SK-N-SH treated with all-trans-retinoic acid at 6 μM for 48 hours (cell line): Measurements from ENCODE around the gene GRM7.

Source experiments
- ATAC-seq: fragments of 200-7000 bp; cut with Tn5 transposase; 3 replicates; pipeline ENCODE4 v1.9.1; 2020; ENCODE audit warnings: mild to moderate bottlenecking, moderate library complexity
- ARNTL ChIP-seq: fragments of 450-650 bp; formaldehyde crosslinking; IDR thresholded peaks from 2 replicates; pipeline ENCODE4 v1.5.0; 2020; ENCODE audit warnings: low read depth, mild to moderate bottlenecking, moderate library complexity, borderline replicate concordance
- BACH2 ChIP-seq: fragments of 250-450 bp; sonication (Bioruptor Pico); IDR thresholded peaks from 2 replicates; pipeline ENCODE4 v1.9.0; 2021; ENCODE audit warnings: mild to moderate bottlenecking, borderline replicate concordance
- CSDC2 ChIP-seq: fragments of 250-450 bp; sonication (Bioruptor Pico); IDR thresholded peaks from 2 replicates; pipeline ENCODE4 v1.5.0; 2020; ENCODE audit warnings: mild to moderate bottlenecking, moderate library complexity
- ESRRG ChIP-seq: fragments of 250-450 bp; sonication (Bioruptor Pico); IDR thresholded peaks from 2 replicates; pipeline ENCODE4 v1.6.1; 2021; ENCODE audit warnings: mild to moderate bottlenecking
- GLIS3 ChIP-seq: fragments of 250-450 bp; sonication (Bioruptor Pico); IDR thresholded peaks from 2 replicates; pipeline ENCODE4 v1.5.0; 2020; ENCODE audit warnings: mild to moderate bottlenecking, moderate library complexity
- ISL1 ChIP-seq: fragments of 250-450 bp; sonication (Bioruptor Pico); IDR thresholded peaks from 2 replicates; pipeline ENCODE4 v2.1.2; 2022; ENCODE audit warnings: mild to moderate bottlenecking, moderate library complexity
- OSR1 ChIP-seq: fragments of 250-450 bp; sonication (Bioruptor Pico); IDR thresholded peaks from 2 replicates; pipeline ENCODE4 v1.8.0; 2022; ENCODE audit warnings: moderate library complexity, mild to moderate bottlenecking, inconsistent platforms
- PPARA ChIP-seq: fragments of 250-450 bp; sonication (Bioruptor Pico); IDR thresholded peaks from 2 replicates; pipeline ENCODE4 v1.5.0; 2020; ENCODE audit warnings: mild to moderate bottlenecking, borderline replicate concordance
- RARB ChIP-seq: fragments of 250-450 bp; sonication (Bioruptor Pico); IDR thresholded peaks from 2 replicates; pipeline ENCODE4 v1.8.0; 2021; ENCODE audit warnings: mild to moderate bottlenecking, moderate library complexity
- SNAI2 ChIP-seq: fragments of 250-450 bp; sonication (Bioruptor Pico); IDR thresholded peaks from 2 replicates; pipeline ENCODE4 v1.5.0; 2020; ENCODE audit warnings: mild to moderate bottlenecking, moderate library complexity
- TCF4 ChIP-seq: fragments of 250-450 bp; sonication (Bioruptor Pico); IDR thresholded peaks from 2 replicates; pipeline ENCODE4 v1.8.0; 2021; ENCODE audit warnings: mild to moderate bottlenecking, moderate library complexity, borderline replicate concordance
- ZC3H10 ChIP-seq: fragments of 250-450 bp; sonication (Bioruptor Pico); IDR thresholded peaks from 2 replicates; pipeline ENCODE4 v1.5.1; 2021; ENCODE audit warnings: mild to moderate bottlenecking, moderate library complexity
- ZFP3 ChIP-seq: fragments of 250-450 bp; sonication (Bioruptor Pico); IDR thresholded peaks from 2 replicates; pipeline ENCODE4 v1.5.0; 2020; ENCODE audit warnings: mild to moderate bottlenecking, moderate library complexity
- ZFP30 ChIP-seq: fragments of 450-650 bp; formaldehyde crosslinking; IDR thresholded peaks from 2 replicates; pipeline ENCODE4 v1.5.0; 2022; ENCODE audit warnings: mild to moderate bottlenecking, moderate library complexity
- ZNF565 ChIP-seq: fragments of 450-650 bp; formaldehyde crosslinking; conservative IDR thresholded peaks from 2 replicates; pipeline ENCODE4 v1.5.0; 2020; ENCODE audit warnings: low read depth, mild to moderate bottlenecking, moderate library complexity
- ZNF70 ChIP-seq: fragments of 450-650 bp; formaldehyde crosslinking; IDR thresholded peaks from 2 replicates; pipeline ENCODE4 v1.5.0; 2020; ENCODE audit warnings: mild to moderate bottlenecking, moderate library complexity
- ZNF8 ChIP-seq: fragments of 450-650 bp; formaldehyde crosslinking; IDR thresholded peaks from 2 replicates; pipeline ENCODE4 v1.5.0; 2020; ENCODE audit warnings: mild to moderate bottlenecking, moderate library complexity
- TF ChIP-seq, protein P1 (sequence below): fragments of 250-450 bp; sonication (Bioruptor Pico); IDR thresholded peaks from 2 replicates; pipeline ENCODE4 v1.5.0; 2020; ENCODE audit warnings: mild to moderate bottlenecking, moderate library complexity
- TF ChIP-seq, protein P2 (sequence below): fragments of 250-450 bp; sonication (Bioruptor Pico); IDR thresholded peaks from 2 replicates; pipeline ENCODE4 v1.8.0; 2021; ENCODE audit warnings: low read depth, mild to moderate bottlenecking, moderate library complexity, borderline replicate concordance
- TF ChIP-seq, protein P3 (sequence below): fragments of 250-450 bp; sonication (Bioruptor Pico); IDR thresholded peaks from 2 replicates; pipeline ENCODE4 v1.5.1; 2020; ENCODE audit warnings: low read depth, mild to moderate bottlenecking, moderate library complexity

The GRM7 gene

DNA sequence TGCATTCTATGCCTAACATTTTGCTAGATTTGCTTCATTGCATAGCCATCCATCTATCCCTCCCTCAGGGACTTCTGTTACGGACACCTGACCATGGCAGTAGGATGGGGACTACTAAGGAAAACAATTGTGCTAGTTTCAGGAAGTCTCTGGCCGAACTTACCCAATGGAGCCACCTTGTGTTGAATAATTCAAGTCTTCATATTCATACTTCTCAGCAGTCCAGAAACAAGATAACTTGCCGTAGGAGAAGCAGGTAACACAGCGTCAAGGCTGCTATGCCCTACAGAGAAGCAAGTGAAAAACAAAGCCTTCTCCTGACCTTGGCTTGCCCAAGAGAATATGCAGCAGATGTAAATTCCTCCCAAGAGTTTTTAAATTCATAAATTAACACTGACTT, 685.3 kb downstream of the GRM7 start:
- no peak for ATAC-seq
- TF ChIP-seq ZNF8 (no peak), ZFP30 (CRISPR knock-in tag) (no peak), SNAI2 (CRISPR knock-in tag) (no peak), CSDC2 (CRISPR knock-in tag) (no peak), GLIS3 (CRISPR knock-in tag) (no peak), ARNTL (CRISPR knock-in tag) (no peak), ESRRG (CRISPR knock-in tag) (no peak), TCF4 (no peak), PPARA (CRISPR knock-in tag) (no peak), ZNF565 (CRISPR knock-in tag) (no peak), OSR1 (CRISPR knock-in tag) (no peak), BACH2 (no peak)
- TF ChIP-seq, protein P1, sequence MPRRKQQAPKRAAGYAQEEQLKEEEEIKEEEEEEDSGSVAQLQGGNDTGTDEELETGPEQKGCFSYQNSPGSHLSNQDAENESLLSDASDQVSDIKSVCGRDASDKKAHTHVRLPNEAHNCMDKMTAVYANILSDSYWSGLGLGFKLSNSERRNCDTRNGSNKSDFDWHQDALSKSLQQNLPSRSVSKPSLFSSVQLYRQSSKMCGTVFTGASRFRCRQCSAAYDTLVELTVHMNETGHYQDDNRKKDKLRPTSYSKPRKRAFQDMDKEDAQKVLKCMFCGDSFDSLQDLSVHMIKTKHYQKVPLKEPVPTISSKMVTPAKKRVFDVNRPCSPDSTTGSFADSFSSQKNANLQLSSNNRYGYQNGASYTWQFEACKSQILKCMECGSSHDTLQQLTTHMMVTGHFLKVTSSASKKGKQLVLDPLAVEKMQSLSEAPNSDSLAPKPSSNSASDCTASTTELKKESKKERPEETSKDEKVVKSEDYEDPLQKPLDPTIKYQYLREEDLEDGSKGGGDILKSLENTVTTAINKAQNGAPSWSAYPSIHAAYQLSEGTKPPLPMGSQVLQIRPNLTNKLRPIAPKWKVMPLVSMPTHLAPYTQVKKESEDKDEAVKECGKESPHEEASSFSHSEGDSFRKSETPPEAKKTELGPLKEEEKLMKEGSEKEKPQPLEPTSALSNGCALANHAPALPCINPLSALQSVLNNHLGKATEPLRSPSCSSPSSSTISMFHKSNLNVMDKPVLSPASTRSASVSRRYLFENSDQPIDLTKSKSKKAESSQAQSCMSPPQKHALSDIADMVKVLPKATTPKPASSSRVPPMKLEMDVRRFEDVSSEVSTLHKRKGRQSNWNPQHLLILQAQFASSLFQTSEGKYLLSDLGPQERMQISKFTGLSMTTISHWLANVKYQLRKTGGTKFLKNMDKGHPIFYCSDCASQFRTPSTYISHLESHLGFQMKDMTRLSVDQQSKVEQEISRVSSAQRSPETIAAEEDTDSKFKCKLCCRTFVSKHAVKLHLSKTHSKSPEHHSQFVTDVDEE, result no peak
- TF ChIP-seq, protein P2, sequence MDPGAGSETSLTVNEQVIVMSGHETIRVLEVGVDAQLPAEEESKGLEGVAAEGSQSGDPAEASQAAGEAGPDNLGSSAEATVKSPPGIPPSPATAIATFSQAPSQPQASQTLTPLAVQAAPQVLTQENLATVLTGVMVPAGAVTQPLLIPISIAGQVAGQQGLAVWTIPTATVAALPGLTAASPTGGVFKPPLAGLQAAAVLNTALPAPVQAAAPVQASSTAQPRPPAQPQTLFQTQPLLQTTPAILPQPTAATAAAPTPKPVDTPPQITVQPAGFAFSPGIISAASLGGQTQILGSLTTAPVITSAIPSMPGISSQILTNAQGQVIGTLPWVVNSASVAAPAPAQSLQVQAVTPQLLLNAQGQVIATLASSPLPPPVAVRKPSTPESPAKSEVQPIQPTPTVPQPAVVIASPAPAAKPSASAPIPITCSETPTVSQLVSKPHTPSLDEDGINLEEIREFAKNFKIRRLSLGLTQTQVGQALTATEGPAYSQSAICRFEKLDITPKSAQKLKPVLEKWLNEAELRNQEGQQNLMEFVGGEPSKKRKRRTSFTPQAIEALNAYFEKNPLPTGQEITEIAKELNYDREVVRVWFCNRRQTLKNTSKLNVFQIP (CRISPR knock-in tag), result no peak
- TF ChIP-seq, protein P3, sequence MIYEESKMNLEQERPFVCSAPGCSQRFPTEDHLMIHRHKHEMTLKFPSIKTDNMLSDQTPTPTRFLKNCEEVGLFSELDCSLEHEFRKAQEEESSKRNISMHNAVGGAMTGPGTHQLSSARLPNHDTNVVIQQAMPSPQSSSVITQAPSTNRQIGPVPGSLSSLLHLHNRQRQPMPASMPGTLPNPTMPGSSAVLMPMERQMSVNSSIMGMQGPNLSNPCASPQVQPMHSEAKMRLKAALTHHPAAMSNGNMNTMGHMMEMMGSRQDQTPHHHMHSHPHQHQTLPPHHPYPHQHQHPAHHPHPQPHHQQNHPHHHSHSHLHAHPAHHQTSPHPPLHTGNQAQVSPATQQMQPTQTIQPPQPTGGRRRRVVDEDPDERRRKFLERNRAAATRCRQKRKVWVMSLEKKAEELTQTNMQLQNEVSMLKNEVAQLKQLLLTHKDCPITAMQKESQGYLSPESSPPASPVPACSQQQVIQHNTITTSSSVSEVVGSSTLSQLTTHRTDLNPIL, result no peak

DNA sequence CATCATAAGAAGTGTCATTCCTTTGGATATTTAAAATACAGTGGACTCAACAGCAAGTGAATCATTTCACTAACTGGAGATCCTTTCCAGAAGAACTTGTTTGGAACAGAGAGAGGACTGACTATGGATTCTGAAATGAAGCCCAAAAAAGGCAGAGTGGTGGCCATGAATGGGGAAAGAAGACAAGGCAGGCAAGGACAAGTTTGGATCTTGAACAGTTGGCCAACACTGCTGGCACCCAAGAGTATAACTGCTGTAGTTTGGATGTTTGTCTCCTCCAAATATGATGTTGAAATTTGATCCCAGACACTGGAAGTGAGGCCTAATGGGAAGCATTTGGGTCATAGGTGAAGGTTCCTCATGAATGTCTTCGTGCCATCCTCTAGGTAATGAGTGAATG, 686.9 kb downstream of the GRM7 start:
- TF ChIP-seq ZNF70 (CRISPR knock-in tag), result no peak
- TF ChIP-seq, protein P1, result no peak
- TF ChIP-seq ZC3H10 (CRISPR knock-in tag), result no peak
- no peak for TF ChIP-seq ZFP3
- TF ChIP-seq ESRRG (CRISPR knock-in tag), result no peak
- TF ChIP-seq ZNF8, result no peak
- TF ChIP-seq, protein P3, result no peak
- TF ChIP-seq RARB (CRISPR knock-in tag), result no peak
- no peak for TF ChIP-seq OSR1 (CRISPR knock-in tag)
- TF ChIP-seq PPARA (CRISPR knock-in tag), result no peak
- no peak for ATAC-seq

DNA sequence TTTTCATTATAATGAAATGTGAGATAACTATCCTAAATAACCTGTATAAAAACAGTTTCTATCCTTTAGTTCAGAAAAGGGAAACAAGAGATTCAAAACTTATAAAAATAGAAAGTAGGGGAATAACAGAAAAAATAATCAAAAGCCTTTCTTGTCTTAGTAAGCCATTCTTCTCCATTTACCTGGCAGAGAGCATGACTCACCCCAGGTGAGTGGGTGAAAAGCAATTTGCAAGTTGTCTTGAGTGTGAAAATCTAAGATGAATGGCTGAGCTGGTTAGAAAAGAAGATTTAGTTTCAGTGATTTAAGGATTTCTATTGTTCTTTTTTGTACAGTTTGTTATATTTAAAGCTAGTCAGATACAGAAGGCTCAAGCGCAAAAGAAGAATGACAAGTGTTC, 702.0 kb downstream of the GRM7 start:
- ATAC-seq, result no peak

More for the DNA sequence above, 702.0 kb downstream of the GRM7 start:
- TF ChIP-seq CSDC2 (CRISPR knock-in tag) (no peak), GLIS3 (CRISPR knock-in tag) (no peak), OSR1 (CRISPR knock-in tag) (no peak), ZFP30 (CRISPR knock-in tag) (no peak), ISL1 (no peak)
- TF ChIP-seq, protein P1, result no peak
